T47D (cell line): Measurements from ENCODE around the gene METTL25B.
"Not testable (repeated sequence)": the region's sequence is repeated elsewhere in the genome, so short reads cannot be mapped to it uniquely, and the experiment has no call there.

ENCODE experiments used
- DNase-seq, 2 experiments: peaks; one replicate each; pipeline versions ENCODE4 v3.0.0 to v3.0.0-alpha.2; 2011 to 2012; ENCODE audit warnings: low read depth in 1 of 2, low spot score in 1 of 2
- JUND ChIP-seq: IDR thresholded peaks from 2 replicates; pipeline ENCODE4 v1.6.1; 2012; ENCODE audit warnings: low read depth
- in situ Hi-C: cut with HindIII; loops from 2 replicates; pipeline ENCODE4 v1.10.0; 2016; ENCODE audit warnings: low sequenced_read_pairs, low pct_unique_long_range_greater_than_20kb

METTL25B gene

GRCh38 chr1:156760796-156761104 lies 32.5 kb downstream of the METTL25B start:
- no peak for DNase-seq
- in situ Hi-C loops, result no loop called here
- no peak for TF ChIP-seq JUND

GRCh38 chr1:156765136-156765535 lies 36.9 kb downstream of the METTL25B start:
- in situ Hi-C loops, result not testable (repeated sequence)

DNA sequence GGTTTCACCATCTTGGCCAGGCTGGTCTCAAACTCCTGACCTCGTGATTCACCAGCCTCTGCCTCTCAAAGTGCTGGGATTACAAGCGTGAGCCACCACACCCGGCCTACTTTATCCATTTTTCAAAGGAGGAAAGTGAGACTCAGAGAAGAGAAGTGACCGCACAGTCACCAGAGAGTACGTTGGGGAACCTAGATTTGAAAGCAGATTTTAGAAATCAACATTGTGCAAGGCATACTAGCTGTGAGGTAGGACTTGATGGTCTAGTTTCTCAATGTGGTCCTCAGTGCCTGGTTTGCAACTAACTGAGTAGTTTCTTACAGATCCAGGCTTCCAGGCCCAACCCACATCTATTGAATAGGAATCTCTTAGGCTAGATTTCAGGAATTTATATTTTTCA lies 37.4 kb downstream of the METTL25B start:
- no peak for TF ChIP-seq JUND
- in situ Hi-C loops, result no loop called here

More at GRCh38 chr1:156765136-156765535, 36.9 kb downstream of the METTL25B start:
- not testable (repeated sequence) for DNase-seq

GRCh38 chr1:156766298-156767100 lies 38.2 kb downstream of the METTL25B start:
- no peak for TF ChIP-seq JUND
- no peak for DNase-seq
- in situ Hi-C loops, result no loop called here

More for the DNA sequence above, 37.4 kb downstream of the METTL25B start:
- DNase-seq, result no peak

DNA sequence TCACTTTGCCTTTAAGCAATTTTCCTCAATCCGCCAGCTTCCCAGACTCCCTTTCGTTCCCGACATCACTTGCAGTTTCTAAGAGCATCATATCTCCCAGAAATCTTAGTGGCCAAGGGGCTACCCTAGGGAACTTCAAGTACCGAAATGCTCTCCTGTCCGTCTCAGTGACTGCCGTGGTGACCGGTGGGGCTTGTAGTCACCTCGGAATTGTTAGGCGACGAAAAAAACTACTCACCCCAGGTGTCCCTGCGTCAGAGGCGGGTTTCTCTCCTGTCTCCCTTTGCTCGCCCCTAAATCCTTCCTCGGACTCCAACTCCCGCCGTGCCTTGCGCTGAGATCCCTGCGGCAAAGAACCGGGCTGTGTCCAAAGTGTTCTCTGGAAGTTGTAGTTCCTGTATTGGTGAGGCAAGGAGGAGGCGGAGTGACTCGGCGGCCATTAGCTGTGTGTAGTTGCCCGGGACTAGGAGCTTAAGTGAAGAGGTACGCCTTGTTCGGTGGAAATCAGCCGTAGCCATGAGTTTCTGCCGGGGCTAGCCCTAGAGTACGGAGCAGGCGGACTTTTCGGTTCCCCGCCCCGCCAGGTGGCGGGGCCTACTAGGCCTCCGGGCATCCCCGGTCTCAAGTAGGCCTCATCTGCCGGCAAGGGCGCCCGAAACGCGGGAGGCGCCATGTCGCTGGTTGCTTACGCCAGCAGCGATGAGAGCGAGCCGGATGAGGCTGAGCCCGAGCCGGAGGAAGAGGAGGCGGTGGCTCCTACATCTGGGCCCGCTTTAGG lies 39.0 kb downstream of the METTL25B start, which contains the start of gene PRCC:
Gene PRCC, plus strand, starts transcription at position 435 of the 778 bp plus-strand sequence. Its CDS starts 237 bp downstream, at position 672.
- peak; percentile 76 to 100 for DNase-seq
- in situ Hi-C loops, result no loop called here
- TF ChIP-seq JUND, result no peak

DNA sequence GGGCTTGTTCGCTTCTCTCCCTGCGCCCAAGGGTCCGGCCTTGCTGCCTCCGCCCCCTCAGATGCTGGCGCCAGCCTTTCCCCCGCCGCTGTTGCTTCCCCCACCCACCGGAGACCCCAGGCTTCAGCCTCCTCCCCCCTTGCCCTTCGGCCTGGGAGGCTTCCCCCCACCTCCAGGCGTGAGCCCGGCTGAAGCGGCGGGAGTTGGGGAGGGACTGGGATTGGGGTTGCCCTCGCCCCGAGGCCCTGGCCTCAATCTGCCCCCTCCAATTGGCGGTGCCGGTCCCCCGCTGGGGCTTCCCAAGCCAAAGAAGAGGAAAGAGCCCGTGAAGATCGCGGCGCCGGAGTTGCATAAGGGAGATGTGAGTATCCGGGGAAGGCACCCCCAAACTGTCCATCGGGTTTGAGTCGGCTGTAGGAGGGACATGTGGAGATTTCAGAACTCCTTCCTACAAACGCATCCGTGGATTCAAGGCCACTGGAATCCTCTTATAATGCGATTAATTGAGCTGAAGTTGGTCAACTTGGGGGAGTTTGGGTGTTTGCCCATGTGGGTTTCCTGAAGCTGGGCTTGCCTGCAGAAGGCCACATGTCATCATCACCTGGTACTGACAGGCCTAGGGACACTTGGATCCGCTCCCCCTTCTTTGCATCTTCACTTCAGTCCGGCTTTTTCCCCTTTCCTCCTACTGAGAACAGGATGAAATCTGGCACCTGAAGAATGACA lies 39.8 kb downstream of the METTL25B start:
- peak in 1 of 2 experiments; percentile 29 for DNase-seq
- in situ Hi-C loops, result no loop called here
- TF ChIP-seq JUND, result no peak

DNA sequence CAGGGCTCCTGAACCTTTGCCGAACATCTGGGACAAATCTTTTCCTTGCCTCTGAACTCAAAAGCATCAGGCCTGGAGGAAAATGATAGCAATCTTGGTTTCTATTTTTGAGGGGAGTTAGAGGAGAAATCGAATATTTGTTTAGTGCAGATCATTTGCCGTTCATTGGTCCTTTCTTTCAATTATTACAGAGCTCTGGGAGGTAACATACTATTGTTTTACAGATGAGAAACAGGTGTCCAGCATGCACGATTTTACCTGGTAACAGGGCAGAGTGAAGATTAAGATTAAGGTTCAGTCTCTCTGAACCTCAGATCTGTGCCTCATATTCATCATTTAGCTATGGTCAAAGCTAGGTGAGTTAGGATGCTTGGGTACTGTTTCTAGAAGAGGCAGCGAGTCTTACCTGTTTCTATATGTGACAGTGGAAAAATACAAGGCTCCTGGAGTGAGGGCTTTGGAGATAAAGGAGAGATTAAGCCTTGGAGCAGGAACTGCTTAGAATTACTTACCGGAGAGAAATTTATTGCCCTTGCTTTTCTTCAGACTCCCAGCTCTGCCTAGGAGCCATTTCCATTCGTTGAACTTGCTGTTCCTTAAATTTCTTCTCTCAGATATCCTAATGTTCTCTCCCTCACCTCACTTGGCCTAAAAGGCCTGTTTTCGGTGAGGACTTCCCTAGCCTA lies 40.5 kb downstream of the METTL25B start:
- in situ Hi-C loops, result no loop called here
- no peak for DNase-seq
- no peak for TF ChIP-seq JUND

DNA sequence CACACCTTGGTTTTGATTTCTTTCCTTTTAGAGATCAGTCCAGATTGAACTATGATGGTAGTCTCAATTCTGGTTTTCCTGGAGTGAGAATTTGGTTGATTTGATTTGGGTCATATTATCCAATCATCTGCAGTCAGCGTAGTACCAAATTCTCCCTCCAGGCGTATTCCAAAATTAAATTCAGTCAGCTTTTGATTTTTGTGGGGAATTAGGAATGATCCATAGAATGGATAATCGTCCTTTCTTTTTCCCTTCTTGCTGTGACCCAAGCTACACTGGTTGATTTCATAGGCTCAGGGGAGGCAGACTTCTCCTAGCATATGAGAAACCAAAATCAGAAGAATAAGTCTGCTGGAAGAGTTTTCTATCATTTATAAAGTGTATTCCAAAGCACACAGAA lies 44.0 kb downstream of the METTL25B start:
- no peak for DNase-seq
- no peak for TF ChIP-seq JUND
- in situ Hi-C loops, result no loop called here

DNA sequence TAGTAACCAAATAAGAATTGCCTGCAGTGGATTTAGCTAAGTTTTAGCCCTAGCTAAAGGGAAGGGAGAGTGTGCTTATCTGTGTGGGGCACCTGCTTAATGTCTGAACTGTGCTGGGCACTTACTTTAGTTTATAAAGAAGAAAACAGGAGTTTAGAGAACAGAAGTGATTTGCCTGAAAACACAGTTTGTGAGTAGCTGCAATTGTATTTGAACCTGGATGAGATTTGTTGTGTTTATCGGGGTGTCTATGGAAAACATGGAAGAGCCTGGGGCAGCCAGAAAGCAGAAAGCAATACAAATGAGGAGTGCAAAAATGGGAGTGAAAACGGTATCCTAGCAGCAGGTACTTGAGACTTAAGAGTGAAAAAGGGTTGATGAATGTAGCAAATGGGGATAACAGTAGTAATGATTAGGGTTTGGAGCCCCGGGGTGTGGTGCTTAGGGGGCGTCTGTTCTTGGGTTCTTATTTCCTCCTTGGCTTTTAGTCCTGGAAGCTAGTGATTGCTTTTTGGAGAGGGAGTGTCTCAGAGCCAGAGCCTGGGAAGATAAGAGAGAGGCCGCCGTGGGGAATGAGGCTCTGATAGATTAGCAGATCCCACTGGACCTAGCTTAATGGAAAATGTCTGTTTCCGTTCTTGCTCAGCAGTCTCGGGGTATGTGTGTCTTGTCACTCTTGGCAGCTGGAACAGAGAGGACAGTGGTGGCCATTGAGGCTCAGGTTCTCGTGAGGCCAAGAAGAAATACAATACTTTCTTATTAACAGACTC lies 44.6 kb downstream of the METTL25B start:
- in situ Hi-C loops, result no loop called here
- TF ChIP-seq JUND, result no peak

GRCh38 chr1:156773607-156774006 lies 45.3 kb downstream of the METTL25B start:
- in situ Hi-C loops, result no loop called here
- peak in 1 of 2 experiments; percentile 24 for DNase-seq
- TF ChIP-seq JUND, result no peak

More for the DNA sequence above, 44.6 kb downstream of the METTL25B start:
- DNase-seq, result no peak

GRCh38 chr1:156775799-156776198 lies 47.5 kb downstream of the METTL25B start:
- no peak for TF ChIP-seq JUND
- in situ Hi-C loops, result no loop called here

More at GRCh38 chr1:156775799-156776198, 47.5 kb downstream of the METTL25B start:
- no peak for DNase-seq
